Measurements from ENCODE around the gene CYB5R3. TPM values are rescaled to one million over a fixed set of nuclear protein-coding genes. Genes with fewer than 3 reads are reported as not detected.

The CYB5R3 gene
- total RNA-seq, 2 donors from 2014 or later, result 41.8 to 50.8 TPM

DNA sequence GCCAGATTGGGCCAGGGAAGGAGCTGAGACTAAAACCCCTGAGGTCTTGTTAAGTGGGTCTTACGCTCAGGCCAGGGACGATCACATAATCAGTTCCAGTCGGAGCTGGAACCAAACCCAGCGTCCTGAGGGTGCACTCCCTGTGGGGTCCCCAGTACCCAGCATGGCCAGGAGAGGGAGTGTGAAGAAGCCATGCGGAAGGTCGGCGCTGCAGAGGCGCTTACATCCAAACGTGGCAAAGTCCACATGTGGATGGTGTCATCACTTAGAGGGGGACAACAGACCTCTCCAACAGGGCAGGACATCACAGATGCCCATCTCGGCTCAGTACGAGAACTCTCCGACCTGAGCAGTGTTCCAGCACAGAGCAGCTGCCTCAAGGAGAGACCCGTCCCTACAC is 17.1 kb downstream of the CYB5R3 start:
- Histone ChIP-seq H3K27ac (no peak overlapping the region), H3K9me3 (no peaks in the 10 kb centered on the region)
- ATAC-seq, result no peak

DNA sequence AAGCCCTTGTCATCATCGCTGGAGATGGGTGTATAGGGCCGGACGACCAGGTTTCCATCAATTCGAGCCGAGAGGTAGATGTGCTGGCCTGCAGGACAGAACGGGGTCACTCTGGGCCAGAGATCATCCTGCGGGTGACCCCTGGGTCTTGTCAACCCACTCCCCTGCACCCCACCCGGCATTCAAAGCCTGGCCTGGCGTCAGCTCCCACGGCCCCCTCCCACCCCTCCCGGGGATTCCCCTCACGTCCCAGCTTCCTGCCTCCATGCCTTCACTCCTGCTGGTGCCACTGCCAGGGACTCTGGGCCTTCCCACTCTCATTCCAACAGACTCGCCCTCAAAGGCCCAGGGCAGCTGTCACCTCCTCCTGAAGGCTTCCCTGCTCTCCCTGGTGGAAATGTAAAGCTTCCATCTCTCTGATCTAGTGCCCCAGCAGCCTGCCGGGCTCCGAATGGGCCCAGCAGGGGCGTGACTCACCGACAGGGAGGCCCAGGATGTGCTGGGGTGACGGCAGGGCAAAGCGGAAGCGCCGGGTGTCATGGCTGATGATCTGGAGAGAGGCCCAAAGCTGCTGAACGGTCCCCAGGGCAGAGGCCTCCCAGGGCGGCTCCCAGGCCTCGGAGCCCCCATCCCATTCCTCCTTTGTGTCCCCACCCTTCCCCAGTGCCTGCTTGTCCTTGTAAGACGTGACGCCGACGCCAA is 18.1 kb downstream of the CYB5R3 start:
- Histone ChIP-seq H3K27me3 (no peaks in the 10 kb centered on the region), H3K4me3 (no peak overlapping the region), H3K27ac (no peak overlapping the region), H3K36me3 (replicated peaks in 1 of 2; ENCODE audit: insufficient read depth in 1 of 2, low read depth in 2 of 2) (peaks cover 0 to 27% of the 10 kb centered on the region in 2 donors), H3K4me1 (no peaks in the 10 kb centered on the region), H3K9me3 (no peaks in the 10 kb centered on the region)
- ATAC-seq (no peak), DNase-seq (no peak)
- intact Hi-C loops (cut with DNase I), result no loop called here
- TF ChIP-seq, protein P1, sequence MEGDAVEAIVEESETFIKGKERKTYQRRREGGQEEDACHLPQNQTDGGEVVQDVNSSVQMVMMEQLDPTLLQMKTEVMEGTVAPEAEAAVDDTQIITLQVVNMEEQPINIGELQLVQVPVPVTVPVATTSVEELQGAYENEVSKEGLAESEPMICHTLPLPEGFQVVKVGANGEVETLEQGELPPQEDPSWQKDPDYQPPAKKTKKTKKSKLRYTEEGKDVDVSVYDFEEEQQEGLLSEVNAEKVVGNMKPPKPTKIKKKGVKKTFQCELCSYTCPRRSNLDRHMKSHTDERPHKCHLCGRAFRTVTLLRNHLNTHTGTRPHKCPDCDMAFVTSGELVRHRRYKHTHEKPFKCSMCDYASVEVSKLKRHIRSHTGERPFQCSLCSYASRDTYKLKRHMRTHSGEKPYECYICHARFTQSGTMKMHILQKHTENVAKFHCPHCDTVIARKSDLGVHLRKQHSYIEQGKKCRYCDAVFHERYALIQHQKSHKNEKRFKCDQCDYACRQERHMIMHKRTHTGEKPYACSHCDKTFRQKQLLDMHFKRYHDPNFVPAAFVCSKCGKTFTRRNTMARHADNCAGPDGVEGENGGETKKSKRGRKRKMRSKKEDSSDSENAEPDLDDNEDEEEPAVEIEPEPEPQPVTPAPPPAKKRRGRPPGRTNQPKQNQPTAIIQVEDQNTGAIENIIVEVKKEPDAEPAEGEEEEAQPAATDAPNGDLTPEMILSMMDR (IDR thresholded peaks at IDR 0.05), result no peak
- no peak for TF ChIP-seq POLR2A (IDR thresholded peaks at IDR 0.05)
- WGBS, 2 donors, result 92 to 95% methylated on average over 22 to 26 of the region's 28 CpGs

More for the DNA sequence above, 17.1 kb downstream of the CYB5R3 start:
- H3K36me3 ChIP-seq (replicated peaks in 1 of 2; ENCODE audit: insufficient read depth in 1 of 2, low read depth in 2 of 2), result peaks cover 0 to 20% of the 10 kb centered on the region in 2 donors
- intact Hi-C loops (cut with DNase I), result no loop called here
- TF ChIP-seq POLR2A (IDR thresholded peaks at IDR 0.05), result no peak
- TF ChIP-seq, protein P1 (IDR thresholded peaks at IDR 0.05), result peak in 2 of 7 experiments; percentile 7 to 8
- H3K4me1 ChIP-seq, result no peaks in the 10 kb centered on the region
- DNase-seq, result no peak
- 81 to 84% methylated on average over 13 of the region's 13 CpGs for WGBS, 2 donors
- no peaks in the 10 kb centered on the region for H3K27me3 ChIP-seq
- no peak overlapping the region for H3K4me3 ChIP-seq

- Histone ChIP-seq H3K27ac (no peak overlapping the region), H3K4me3 (no peak overlapping the region), H3K4me1 (no peaks in the 10 kb centered on the region), H3K27me3 (no peaks in the 10 kb centered on the region), H3K36me3 (replicated peaks in 1 of 2; ENCODE audit: insufficient read depth in 1 of 2, low read depth in 2 of 2) (peaks cover 0 to 29% of the 10 kb centered on the region in 2 donors), H3K9me3 (no peaks in the 10 kb centered on the region)
- no peak for ATAC-seq
- intact Hi-C loops (cut with DNase I), result no loop called here
- 96% methylated on average over 18 of the region's 18 CpGs for WGBS, 2 donors
- TF ChIP-seq, protein P1 (IDR thresholded peaks at IDR 0.05), result no peak
- TF ChIP-seq POLR2A (IDR thresholded peaks at IDR 0.05), result no peak
- DNase-seq, result no peak
Measured at GRCh38 chr22:42630211-42630610, 19.0 kb downstream of the CYB5R3 start.

GRCh38 chr22:42627981-42628380 is 21.2 kb downstream of the CYB5R3 start:
- ATAC-seq (no peak), DNase-seq (no peak)
- peaks cover 0 to 32% of the 10 kb centered on the region in 2 donors for H3K36me3 ChIP-seq (replicated peaks in 1 of 2; ENCODE audit: insufficient read depth in 1 of 2, low read depth in 2 of 2)
- H3K9me3 ChIP-seq, result no peaks in the 10 kb centered on the region
- 89 to 93% methylated on average over 5 to 9 of the region's 9 CpGs for WGBS, 2 donors
- no peak overlapping the region for H3K4me3 ChIP-seq
- no peaks in the 10 kb centered on the region for H3K27me3 ChIP-seq
- H3K4me1 ChIP-seq, result no peaks in the 10 kb centered on the region
- TF ChIP-seq, protein P1 (IDR thresholded peaks at IDR 0.05), result no peak
- no peak for TF ChIP-seq POLR2A (IDR thresholded peaks at IDR 0.05)
- intact Hi-C loops (cut with DNase I), result no loop called here
- H3K27ac ChIP-seq, result no peak overlapping the region
